ENCODE data around the gene F2RL2.
"Not testable (repeated sequence)": the region's sequence is repeated elsewhere in the genome, so short reads cannot be mapped to it uniquely, and the experiment has no call there.

F2RL2 gene

DNA sequence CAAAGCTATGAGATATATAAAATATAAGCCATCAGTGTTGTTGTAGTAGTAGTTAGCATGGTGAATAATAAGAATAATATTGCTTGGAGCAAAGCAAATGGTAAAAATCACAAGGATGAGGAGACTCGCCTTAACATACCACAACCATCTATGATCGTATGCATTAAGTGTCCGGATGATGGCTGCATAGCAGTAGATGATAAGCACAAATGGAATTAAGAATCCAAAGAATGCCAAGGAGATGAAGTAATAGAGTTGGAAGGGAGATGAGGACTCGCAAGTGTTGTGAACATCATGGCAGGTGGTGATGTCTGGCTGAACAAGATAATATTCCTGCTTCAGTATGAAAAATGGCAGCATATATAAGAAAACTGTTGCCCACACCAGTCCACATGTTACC lies 5.5 kb downstream of the F2RL2 start:
- no peak for DNase-seq

- DNase-seq = no peak
These were observed 6.0 kb downstream of the F2RL2 start for GRCh38 chr5:76617229-76617628.

DNA sequence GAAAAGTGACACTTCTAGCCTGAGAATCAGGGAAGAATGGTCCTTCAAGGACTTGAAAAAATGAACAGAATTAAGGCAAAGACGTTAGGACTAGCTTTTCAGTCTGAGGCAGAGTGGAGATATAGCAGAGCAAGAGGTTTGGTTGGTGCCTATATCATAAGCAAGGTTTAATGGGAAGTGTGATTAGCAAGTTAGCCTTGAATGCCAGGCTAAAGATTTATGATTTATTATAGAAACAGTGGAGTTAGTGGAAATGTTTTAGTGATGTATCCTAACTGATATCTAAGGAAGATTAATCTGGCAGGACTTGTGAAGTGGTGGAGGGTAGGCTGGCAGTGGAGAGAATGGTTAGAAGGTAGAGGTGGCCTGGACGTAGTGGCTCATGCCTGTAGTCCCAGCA lies 7.0 kb downstream of the F2RL2 start:
- no peak for DNase-seq

- DNase-seq = no peak
These were observed 7.4 kb downstream of the F2RL2 start for GRCh38 chr5:76615759-76616158.

DNA sequence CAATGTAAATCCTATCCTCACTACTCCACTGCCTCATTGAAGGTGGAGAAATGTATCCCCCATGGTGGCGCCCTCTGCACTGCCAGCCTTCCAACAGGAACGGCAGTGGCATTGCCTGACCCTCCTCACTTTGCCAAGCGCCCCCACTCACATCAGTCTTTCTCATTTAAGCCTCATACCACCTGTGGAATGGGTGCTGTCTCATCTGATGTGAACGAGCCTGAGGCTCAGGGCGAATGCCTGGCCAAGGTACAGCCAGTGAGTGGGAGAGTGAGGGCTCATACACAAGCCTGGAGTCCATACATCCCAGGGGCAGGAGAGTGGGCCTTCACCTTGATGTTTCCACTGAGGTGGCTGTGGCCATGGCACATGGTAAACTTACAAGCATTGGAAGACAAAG lies 10.3 kb downstream of the F2RL2 start:
- no peak for DNase-seq

DNA sequence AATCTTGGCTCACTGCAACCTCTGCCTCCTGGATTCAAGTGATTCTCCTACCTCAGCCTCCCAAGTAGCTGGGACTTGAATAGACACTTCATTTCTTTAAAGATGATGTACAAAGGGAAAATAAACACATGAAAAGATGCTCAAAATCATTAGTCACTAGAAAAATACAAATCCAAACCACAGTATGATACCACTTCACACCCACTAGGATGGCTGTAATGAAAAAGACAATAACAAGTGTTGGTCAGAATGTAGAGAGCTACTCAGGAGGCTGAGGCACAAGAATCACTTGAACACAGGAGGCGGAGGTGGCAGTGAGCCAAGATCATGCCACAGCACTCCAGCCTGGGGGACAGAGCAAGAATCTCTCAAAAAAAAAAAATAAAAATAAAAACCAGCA lies 13.0 kb downstream of the F2RL2 start:
- DNase-seq = no peak

- DNase-seq = no peak
These were observed 14.4 kb downstream of the F2RL2 start for GRCh38 chr5:76608833-76609232.

DNA sequence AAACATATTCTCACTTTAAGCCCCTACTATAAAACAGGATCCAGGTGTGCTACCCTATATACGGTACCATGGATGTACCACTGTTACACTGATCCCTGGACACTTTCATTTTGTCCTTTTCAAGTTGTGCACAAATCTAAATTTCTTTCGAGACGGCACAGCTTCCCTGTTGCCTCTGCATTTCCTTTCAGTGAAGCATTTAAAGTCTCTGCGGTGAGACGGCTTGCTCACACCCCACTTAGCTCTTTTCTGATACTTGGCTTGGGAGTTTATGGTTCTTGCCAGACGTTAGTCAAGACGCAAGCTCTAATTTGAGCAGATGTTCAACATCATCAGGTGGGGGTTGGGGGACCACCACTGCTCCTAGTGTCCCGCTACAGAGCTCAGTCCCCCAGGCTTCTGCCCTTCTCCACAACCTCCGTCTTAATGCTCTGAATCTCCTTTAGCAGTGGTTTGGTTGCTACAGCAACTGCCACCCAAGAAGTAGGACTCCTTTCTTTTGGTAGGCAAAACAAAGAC lies 15.8 kb downstream of the F2RL2 start:
- no peak for DNase-seq

GRCh38 chr5:76606701-76607100 lies 16.5 kb downstream of the F2RL2 start:
- DNase-seq = no peak

DNA sequence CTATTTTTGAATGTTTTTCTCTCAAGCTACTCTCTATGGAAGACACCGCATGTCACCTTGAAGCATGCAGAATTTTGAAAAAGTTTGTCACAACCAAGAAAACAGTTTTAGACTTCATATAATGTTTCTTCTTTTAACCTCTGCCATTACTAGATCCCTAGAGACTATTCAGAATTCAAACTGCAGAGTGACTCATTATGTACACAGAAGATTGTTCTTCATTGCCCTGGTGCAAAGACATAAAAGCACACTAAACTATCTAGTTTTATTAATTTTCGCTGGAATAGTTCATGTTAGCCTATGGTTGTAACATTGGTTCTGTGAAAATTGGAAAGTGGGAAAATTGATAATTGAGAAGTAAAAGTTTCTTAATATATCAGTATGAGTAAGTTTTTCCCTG lies 18.4 kb downstream of the F2RL2 start:
- no peak for DNase-seq

DNA sequence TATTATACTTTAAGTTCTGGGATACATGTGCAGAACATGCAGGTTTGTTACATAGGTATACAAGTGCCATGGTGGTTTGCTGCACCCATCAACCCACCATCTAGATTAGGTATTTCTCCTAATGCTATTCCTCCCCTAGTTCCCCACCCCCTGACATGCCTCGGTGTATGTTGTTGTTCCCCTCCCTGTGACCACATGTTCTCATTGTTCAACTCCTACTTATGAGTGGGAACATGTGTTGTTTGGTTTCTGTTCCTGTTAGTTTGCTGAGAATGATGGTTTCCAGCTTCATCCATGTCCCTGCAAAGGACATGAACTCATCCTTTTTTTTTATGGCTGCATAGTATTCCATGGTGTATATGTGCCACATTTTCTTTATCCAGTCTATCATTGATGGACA lies 19.2 kb downstream of the F2RL2 start:
- not testable (repeated sequence) for DNase-seq

GRCh38 chr5:76602094-76602726 lies 21.0 kb downstream of the F2RL2 start:
- DNase-seq = no peak

DNA sequence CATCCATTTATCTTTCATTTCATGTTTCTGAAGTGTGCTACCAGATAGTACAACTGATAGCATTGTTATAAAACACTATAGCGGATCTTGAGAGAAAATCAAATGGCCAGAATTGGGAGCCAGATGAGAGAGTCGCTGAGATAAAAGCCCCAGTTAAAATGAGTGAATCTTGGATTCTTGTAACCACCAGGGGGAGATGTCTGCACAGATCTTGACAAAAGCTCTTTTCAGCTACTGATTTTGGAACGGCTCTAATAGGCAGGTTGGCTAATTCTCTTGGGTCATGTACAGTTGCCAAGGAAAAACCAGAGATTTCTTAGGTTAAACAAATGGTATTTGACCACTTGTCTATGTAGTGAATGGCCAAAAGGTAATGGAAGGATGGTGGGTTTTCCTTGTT lies 21.7 kb downstream of the F2RL2 start:
- DNase-seq = no peak

DNA sequence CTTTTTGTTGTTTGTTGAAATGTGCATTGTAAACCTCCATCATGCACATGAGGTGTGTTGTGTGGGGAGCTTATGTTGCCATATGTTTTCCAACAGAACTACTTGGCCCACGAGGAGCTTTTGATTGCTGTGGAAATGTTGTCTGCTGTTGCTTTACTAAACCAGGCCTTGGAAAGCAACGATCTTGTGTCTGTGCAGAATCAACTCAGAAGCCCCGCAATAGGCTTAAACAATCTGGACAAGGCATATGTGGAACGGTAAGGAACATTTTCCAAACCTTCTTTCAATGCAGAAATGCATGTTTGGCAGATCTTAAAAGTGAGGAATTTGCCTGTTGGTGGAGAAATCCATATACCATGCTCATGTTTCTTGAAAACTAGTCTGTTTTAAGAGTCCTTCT lies 22.5 kb downstream of the F2RL2 start:
- DNase-seq = no peak

DNA sequence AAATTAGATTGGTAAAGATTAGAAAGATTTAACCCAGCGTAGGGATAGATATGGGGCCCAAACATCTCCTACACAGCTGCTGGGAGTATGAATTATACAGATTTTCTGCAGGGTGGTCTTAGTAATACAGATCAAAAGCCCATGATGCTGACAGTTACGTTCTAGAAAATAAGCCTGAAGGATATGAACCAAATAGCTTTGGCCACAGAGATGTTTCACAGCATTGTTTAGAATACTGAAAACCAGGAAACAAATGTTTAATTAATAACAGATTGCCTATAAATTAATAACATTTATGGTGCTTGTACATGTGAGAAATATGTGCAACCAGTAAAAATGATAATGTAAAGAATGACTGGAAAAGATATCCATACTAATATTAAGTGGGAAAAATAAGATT lies 24.7 kb downstream of the F2RL2 start:
- no peak for DNase-seq

- DNase-seq = no peak
These were observed 27.3 kb downstream of the F2RL2 start for GRCh38 chr5:76595755-76596481.

- no peak for DNase-seq
These were observed 29.1 kb downstream of the F2RL2 start for GRCh38 chr5:76594107-76594506.

GRCh38 chr5:76592692-76593091 lies 30.5 kb downstream of the F2RL2 start:
- DNase-seq = no peak

DNA sequence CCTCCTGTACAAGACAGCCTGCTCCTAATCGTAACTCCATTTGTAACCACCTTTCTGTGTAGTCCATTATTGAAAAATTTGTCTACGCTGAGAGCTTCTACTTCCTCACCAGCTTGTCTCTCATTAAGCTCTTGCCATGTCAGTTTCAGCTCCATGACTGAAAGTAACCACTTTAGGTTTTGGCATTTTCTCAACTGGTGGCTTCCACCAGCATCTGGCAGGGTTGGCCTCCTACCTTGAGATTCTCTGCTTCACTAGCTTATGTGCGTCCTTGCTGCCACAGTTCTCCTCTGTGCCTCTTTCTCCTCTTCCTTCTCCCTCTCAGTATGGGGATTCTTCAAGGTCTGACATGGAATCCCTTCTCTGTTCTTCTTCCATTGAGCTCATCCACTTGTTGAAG lies 31.8 kb downstream of the F2RL2 start:
- DNase-seq = no peak

- DNase-seq = no peak
These were observed 33.2 kb downstream of the F2RL2 start for GRCh38 chr5:76590027-76590426.

DNA sequence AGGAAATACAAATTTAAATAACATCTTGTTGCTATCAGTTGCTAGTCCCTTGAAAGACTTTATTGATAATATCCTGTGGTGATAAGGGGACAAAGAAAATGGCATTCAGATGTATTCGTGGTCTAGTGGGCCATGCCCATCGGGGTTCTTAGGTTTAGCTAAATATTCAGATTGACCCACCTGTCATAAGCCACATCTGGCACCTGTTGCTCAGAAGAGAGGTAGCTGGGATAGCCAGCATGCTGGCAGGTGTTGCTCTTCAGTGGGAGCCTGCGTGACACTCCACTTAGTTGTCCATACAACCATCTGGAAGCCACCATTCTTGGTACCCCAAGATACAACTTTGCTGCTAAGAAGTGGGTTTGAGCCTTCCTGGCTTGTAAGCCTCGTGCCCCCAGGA lies 36.7 kb downstream of the F2RL2 start:
- no peak for DNase-seq

DNA sequence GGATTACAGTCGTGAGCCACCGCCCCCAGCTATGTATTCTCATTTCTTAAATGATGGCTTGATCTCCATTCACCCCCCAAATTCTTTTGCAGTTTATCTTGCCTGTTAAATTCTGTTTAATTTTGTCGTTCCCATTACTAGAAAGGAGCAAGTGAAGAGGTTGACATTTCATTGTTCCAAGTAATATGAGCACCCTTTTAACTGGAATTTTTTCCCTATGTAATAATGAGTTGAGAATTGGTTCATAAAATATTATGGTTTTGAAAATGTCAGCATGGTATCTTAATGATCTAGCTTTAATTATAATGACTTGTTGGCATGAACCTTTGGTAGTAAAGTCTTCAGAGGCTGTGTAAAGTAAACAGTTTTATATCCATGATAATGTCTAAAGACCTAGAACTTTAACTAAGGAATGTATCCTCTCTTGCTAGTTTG lies 37.4 kb downstream of the F2RL2 start:
- DNase-seq = no peak

DNA sequence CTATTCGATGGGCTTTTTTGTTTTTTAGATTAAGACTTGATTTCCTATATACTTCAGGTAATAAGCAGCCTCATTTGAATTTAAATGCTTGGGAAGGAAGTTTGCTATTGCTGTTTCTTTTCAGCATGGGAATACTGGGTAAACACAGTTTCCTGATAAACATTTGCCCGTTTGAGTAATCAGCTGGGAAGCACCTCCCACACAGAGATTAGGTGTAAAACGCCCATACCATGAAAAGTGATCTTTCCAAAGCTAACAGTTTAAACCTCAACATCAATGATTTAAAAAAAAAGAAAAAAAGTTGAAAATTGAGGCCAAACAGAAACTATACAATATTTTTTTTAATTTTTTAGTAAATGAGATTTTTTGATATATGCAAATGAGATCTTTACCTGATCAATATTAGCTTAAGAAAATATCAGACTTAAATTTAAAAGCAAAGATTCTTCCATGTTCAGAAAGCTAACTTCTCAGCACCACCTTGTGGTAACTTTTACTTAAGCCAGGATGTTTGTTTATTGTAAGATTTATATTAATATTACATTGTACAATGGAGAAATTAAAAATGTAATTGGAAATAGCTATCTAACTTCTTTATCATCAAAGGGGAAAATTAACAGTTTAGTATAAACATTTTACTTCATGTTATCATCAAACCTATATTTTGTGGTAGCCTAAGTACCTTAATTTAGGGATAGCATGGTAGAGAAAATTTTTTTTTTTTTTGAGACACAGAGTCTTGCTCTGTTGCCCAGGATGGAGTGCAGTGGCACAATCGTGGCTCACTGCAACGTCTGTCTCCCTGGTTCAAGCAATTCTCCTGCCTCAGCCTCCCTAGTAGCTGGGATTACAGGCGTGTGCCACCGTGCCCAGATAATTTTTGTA lies 39.8 kb downstream of the F2RL2 start:
- DNase-seq = no peak

All from cortex of kidney (tissue), 1 donor.